HG02970 (cell line): ENCODE data around the gene CHAT.

ENCODE experiments used
- ATAC-seq: cut with Tn5 transposase; IDR thresholded peaks from one replicate; pipeline ENCODE4 v1.9.1; 2021; ENCODE audit warnings: mild to moderate bottlenecking, moderate library complexity, moderate number of reproducible peaks; ENCODE audit not compliant: unreplicated experiment, low FRiP score

Gene CHAT

DNA sequence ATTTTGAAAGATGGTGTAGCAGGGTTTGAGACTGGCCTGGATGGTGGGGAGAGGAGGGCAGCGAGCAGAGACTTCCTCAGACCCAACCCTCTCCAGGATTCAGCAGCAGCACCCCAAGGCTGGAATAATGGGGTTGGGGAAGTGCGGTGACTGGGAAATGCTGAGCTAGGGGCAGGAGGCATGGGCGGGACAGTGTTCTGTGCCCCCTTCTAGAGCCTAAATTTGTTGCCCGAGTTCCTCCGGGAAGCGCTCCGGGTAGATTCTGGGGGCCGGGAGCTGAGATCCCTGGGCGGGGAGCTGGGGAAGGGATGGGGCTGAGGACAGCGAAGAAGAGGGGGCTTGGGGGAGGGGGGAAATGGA lies at the start of gene CHAT:
TSS of gene CHAT (plus strand) at position 156 of the 360 bp plus-strand sequence. CDS start at position 309, 153 bp downstream.
- ATAC-seq = no peak

DNA sequence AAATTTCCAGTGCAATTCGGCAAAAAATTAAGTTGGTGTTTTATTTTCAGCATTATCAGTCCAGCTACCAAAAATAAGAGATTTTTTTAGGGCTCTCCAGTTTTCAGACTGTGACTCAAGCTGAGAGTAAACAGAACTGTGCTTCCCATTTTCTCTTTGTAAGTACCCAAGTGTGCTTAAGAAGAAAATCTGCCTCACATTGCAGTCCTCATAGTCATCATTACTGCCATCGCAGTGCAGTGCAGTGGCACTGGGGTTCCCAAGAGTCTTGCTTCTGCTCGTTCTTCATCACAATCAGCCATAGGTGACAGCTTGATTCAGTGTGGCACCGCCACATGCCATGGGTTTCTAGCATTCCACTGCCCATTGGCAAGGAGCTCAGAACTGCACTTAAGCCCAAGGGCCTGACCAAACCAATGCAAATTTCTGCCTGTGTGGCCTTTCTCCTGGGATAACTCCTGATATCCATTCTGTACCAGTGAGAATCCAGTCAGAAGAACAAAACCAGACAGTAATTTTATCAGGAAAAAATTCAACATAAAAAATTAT lies 49.3 kb upstream of the CHAT start:
- no peak for ATAC-seq

DNA sequence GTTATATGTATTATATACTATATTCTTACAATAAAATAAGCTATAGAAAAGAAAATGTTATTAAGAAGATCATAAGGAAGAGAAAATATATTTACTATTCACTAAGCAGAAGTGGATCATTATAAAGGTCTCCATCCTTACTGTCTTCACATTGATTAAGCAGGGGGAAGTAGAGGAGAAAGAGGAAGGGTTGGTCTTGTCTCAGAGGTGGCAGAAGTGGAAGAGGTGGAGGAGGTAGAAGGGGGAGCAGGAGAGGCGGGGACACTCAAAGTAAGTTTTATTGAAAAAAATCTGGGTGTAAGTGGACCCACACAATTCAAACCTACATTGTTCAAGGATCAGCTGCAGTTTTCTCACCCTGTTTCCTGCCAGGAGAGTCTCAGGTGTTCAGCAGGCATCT lies 46.0 kb upstream of the CHAT start:
- no peak for ATAC-seq

DNA sequence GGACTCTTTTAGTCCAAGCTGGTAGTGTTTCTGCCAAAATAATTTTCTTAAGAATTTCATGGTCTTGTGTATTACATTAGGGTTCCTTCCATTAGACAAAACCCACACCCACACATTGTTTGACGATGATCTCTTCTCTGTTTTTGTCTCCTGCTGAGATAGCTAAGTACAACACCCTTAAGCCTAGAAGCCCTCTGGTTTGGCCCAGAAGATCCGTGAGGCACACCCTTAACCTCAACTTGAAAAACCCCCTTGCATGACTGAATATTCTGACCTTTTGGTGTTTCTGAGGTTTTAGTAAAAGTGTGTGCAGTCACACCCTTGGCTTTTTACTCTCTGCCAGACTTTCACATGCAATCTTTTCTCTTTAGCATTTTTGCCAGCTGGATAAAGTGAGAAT lies 45.6 kb upstream of the CHAT start:
- no peak for ATAC-seq

DNA sequence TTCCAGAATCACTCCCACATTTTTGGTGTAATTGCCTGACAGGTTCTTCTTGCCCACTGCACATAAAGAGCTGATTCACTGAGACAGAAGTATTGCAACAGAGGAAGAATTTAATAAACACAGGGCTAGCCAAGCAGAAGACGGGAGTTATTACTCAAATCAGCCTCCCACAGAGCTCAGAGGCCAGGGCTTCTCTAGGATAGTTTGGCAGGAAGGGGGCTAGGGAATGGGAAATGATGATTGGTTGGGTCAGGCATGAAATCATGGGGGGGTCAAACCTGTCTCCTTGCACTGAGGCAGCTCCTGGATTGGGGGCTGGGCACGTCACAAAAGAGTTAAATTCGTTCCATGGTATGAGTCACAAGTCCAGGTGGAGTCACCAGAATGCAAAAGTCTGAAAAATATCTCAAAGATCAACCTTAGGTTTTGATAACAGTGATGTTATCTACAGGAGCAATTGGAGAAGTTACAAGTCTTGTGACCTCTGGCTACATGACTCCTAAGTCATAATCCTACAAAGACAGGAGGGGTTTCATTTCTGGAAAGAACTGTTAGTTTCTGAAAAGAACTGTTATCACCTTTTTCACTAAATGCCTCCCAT lies 44.7 kb upstream of the CHAT start:
- ATAC-seq = no peak

DNA sequence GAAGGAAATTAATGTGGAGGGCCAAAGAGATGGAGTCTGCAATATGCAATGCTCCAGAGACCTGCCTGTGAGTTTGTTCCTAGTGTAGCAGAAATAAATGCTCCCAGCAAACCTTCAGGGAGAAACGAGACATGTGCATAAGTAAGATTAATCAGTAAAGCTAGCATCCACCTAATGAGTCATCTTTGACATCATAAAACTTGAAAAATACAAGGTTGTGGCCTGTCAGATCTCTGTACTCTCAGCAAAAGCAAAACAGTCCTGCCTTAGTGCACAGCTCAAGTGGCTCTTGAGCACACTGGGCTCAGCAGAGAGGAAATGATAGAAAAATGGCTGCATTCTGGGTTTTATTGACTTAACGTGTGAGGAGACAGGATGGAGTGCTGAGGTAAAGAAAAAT lies 42.4 kb upstream of the CHAT start:
- ATAC-seq = no peak

DNA sequence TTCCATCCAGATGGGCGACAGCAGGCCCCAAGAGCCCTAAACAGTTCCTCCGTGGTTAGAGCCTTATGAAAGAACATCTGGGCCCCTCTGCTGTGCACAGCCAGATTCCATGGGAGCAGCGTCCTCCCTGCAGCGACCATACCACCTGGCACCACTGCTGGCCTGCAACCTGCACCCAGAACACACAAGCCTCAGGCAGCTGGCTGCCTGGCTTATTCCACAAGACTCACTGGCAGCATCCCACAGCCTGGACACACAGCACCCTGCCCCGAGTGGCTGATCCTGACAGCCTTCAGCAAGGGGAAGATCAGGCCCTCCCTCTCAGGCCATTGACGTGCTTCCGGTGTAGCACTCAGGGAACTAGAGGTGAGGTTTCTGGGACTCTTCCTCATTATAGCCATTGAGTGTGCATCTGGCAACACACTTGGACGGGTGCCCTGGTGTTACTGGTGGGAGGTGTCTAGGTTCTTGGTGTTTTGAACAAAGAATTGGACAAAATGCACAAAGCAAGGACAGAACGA lies 41.2 kb upstream of the CHAT start:
- no peak for ATAC-seq

DNA sequence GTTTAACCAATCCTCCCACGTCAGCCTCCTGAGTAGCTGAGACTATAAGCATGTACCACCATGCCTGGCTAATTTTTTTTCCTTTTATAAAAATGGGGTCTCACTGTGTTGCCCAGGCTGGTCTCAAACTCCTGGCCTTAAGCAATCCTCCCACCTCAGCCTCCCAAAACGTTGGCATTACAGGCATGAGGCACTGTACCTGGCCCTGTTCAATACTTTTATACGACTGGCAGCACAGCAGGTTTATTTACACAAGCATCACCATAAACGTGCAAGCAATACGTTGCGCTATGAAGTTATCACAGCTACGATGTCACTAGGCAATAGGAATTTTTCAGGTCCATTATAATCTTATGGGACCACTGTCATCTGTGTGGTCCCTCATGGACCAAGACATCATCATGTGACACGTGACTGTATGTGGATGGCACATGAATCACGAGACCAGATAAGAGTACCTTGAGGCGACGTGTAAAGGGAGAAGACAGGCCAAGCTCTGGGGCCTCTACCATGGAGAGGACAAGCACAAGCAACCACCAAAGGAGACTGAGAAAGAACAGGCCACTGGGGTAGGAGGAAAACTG lies 38.3 kb upstream of the CHAT start:
- ATAC-seq = no peak

DNA sequence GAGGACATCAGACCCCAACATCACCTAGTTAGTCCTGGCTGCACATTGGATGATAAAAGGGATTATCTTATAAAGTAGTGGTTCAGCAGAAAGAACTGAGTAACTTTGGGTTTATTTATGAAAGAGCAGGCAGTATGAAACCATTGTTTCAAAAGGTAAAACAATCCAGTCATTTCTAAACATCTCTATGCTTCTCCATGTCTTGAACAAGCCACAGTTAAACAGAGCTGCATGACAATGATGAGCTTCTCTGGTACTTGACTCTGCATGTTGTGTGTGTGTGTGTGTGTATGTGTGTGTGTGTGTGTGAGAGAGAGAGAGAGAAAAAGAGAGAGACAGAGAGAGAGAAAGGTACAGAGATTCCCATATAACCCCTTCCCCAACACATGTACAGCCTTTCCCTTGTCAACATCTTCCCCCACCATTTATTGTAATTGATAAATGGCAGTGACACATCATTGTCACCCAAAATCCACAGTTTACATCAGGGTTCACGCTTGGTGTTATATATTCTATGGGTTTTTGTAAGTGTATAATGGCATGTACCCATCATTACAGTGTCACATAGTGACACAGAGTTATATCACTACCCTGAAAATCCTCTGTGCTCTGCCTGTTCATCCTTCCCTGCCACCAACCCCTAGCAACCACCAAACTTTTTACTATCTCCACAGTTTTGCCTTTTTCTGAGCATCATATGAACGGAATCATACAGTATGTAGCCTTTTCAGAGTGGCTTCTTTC lies 36.5 kb upstream of the CHAT start:
- no peak for ATAC-seq

DNA sequence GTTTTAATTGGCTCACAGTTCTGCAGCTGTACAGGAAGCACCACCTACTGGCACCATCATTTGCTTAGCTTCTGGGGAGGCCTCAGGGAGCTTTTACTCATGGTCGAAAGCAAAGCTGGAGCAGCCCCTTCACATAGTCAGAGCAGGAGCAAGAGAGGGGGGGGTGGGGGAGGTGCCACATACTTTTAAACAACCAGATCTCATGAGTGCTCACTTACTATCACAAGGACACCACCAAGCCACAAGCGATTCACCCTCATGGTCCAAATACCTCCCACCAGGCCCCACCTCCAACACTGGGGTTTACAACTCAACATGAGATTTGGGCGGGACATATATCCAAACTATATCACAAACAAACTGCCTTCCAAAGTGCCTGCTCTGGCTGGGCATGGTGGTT lies 35.4 kb upstream of the CHAT start:
- no peak for ATAC-seq

DNA sequence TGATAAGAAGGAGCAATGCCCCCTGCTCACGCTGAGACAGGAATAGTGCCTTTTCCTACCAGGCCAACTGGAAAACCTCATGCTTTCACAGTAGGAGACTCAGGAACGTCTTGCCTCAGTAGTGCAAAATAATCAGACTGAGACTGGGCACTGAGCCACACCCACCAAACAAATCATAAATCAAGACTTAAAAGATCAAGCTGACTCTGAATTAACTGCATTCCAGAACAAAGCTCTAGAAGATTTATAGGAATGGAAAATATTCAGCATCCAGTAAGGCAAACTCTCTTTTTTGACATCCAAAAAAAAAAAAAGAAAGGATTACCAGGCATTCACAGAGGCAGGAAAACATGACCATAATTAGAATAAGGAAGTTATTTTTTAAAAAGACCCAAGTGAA lies 34.2 kb upstream of the CHAT start:
- ATAC-seq = no peak

DNA sequence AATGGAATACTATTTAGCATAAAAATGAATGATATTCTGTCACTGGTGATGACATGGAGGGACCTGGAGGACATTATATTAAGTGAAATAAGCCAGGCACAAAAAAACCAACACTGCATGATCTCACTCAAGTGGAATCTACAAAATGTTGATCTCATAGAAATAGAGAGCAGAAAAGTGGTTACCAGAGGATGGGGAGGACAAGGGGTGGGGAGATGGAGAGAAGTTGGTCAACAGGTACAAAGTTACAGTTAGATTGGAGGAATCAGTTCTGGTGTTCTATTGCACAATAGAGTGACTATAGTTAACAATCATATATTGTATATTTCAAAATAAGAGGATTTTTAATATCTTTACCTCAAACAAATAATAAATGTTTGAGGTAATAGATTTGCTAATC lies 28.4 kb upstream of the CHAT start:
- ATAC-seq = no peak

DNA sequence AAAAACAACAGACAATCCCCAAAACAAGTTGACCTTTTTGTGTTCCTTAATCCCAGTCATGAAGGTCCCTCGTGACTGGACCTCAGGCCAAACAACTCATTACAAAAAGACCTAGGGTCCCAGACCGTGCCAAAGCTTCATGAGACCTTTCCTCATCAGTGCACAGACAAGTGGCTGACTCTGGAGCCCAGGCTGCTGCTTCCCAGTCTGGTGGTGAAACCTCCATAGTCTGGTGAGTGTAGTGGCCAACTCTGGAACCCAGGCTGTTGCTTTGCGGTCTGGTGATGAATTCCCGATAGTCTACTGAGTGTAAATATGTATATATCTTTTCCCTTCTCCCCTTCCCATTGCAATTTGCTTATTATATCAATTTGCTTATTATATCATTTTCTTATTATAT lies 25.9 kb upstream of the CHAT start:
- ATAC-seq = no peak

DNA sequence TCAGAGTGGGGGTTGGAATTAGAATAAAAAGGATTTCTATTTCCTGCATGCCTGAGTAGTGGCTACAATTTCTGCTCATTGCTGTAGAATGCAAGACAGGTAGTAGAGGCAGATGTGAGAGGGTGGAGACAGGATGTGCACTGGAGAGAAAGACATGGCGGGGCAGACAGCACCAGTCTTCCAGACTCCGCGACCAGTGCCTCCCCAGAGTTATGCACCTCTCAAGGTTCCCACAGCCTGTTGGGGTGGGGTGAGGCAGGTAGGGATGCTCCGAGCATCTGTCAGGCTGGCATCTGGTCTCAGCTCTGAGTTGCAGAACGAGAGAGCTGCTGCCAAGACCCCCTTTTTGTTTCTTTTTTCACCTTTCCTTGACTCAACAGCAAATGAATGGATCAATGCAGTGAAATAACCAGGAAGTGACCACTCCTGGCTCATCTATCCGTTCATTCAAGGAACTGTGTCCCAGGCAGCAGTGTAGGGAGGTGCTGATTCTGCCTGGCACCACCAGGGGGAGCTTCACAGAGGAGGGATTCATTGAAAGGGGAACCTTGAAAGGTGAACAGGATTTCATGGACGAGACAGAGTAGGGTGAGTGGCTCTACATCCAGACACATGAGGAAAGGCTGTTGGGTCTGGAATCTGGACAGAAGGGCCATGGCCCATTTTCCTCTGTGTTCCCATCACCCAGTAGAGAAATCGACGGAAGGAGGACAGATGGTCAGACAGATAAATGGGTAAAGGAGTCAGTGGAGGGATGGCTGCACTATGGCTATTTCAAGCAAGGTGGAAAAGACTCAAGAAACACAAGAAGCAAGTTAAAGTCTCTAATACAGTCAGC lies 20.9 kb upstream of the CHAT start:
- no peak for ATAC-seq

DNA sequence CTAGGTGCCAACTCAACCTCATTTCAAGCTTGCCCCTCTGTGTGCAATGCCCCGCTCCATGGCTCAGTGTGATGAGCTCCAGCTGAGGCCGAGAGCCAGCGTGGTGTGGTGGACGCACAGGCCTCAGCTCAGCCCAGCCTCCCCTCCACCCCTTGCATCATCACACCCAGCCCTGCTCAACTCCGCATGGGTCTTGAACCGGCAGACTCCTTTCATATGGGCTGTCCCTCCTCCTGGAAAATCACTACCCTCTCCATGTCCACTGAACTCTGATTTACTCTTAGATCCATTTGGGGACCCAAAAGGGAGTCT lies 20.3 kb upstream of the CHAT start:
- ATAC-seq = no peak

DNA sequence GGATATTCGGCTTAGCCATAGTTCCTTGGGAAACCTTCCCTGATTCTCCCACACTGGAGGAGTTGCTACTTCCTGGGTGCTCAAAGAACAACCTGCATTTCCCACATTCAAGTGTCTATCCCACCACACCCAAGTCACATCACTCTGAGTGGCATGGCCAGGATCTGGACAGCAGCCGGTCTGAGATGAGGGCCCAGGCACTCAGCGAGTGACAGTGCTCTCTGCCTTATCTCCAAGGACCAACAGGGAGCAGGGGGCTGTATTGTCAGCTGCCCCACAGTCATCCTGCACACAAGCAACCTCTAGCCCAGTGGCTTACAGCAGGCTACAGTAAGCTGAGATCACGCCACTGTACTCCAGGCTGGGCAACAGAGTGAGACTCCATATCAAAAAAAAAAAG lies 19.8 kb upstream of the CHAT start:
- ATAC-seq = no peak

DNA sequence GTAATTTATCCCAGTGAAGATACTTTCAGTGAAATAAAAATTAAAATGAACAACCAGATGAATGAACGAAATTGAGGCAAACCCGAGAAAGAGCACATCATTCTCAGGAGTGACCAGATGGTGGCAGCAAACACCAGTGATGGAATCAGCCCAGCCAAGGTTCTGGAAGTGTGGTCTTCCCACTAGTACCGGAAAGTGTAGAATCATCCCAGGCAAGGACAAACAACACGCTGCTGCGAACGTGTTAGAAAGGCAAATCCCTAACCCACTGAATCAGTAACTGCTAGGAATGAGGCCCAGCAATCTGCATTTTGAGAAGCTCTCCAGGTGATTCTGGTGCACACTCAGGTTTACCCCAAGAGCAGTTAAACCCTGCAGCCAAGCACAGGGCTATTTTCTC lies 19.2 kb upstream of the CHAT start:
- ATAC-seq = no peak

DNA sequence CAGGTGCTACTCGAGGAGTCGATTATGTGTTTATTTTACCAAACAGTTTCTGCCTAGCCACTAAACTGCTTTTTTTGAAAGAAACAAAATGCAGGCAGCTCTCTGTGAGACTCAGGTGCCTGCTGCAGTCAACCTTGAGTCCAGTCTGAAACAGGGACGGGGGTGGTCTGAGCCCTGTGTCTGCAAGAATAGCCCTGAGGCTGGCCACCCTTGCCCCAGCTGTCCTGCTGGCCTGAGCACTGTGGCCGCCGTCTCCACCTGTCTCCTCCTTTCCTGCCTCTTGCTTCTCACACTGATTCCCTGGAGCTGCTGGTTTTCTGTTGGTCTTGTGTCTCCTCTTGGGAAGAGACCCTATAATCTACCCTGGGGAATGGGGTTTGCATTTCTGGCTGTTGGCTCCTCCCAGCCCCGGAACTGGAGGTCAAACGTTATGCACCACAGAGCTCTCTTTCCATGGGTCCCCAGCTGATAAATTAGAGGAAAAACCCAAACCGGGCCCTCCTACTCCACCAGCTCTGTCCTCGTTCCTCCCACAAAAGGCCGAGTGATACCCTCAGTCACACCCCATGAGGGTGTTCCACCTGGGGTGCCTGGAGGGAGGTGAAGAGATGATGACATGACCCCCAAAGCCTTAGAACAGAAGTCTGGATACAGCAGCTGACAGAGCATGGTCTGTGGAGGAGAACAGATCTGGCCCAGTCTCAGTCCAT lies 18.7 kb upstream of the CHAT start:
- no peak for ATAC-seq

DNA sequence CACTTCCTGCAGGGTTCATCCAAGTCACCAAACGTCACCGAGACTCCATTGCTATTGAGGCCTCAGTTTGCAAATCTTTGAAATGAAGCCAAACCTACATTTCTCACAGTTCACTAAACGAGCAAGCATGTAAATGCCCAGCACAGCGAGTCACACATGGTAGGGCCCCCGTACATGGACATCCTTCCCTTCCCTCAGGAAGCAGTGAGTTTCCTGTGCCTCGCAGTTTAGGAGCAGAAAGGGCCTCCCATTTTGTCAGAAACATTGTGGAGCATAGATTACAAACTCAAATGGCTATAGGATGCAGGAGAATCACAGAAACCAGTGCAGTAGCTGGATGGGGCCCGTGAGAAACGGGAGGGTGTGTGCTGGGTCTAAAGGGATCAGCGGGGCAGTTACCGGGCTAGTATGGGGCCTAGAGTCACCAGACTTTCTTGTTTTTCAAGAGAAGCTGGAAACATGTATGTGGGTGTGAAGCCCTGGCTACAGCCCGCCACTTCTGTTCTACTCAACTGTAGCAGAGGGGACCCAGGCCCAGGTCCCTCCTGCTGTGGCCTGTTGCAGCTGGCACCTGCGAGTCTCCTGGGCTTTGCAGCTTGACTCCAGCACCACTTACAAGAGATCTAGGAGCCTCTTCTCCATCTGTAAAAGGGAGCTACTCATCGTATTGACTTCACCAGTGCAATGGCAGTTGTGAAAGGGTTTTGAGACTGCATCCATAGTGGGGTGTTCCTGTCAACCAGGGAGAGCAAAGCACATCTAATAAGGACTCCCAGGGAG lies 17.9 kb upstream of the CHAT start:
- ATAC-seq = no peak

DNA sequence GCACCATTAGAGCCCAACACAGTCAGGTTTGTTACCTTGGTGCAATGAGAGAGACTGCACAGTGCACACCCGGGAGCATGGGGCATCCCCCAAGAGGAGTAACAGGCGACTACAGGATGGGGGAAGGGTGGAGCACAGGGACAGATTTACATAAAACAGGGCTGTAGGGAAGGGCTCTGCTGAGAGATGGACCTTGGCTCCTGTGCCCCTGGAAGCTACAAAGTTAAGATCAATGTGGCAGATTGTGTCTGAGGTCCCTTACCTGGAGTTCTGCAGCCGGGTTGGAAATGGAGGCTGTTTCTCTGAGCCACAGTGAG lies 17.4 kb upstream of the CHAT start:
- no peak for ATAC-seq
